ENCODE measurements around the gene RPTOR.
A peak's percentile ranks its signal among the peaks of the same experiment; 100 is the strongest.

RPTOR gene

GRCh38 chr17:80789356-80789902 is 244.8 kb downstream of the RPTOR start:
- peak overlapping the region; percentile 61 for H3K4me3 ChIP-seq (ENCODE audit: low read length)
- H3K27me3 ChIP-seq (replicated peaks; ENCODE audit: control insufficient read depth, insufficient read depth, low read length): no peaks in the 10 kb centered on the region
- H3K9ac ChIP-seq (ENCODE audit: low read length): peak overlapping the region; percentile 82
- peak; percentile 92 for DNase-seq (ENCODE audit: low read depth)
- peaks cover 55% of the 10 kb centered on the region for H3K4me1 ChIP-seq (ENCODE audit: control insufficient read depth, insufficient read depth, low read length)
- no peaks in the 10 kb centered on the region for H3K36me3 ChIP-seq (ENCODE audit: control insufficient read depth, insufficient read depth, low read length, severe bottlenecking)
- no peaks in the 10 kb centered on the region for H3K9me3 ChIP-seq (ENCODE audit: control insufficient read depth, low read length)

- no peak for DNase-seq (ENCODE audit: low read depth)
- Histone ChIP-seq H3K36me3 (ENCODE audit: control insufficient read depth, insufficient read depth, low read length, severe bottlenecking) (no peaks in the 10 kb centered on the region), H3K27me3 (replicated peaks; ENCODE audit: control insufficient read depth, insufficient read depth, low read length) (no peaks in the 10 kb centered on the region), H3K4me1 (ENCODE audit: control insufficient read depth, insufficient read depth, low read length) (peaks cover 51% of the 10 kb centered on the region), H3K4me3 (ENCODE audit: low read length) (peak overlapping the region; percentile 49), H3K9me3 (ENCODE audit: control insufficient read depth, low read length) (no peaks in the 10 kb centered on the region), H3K9ac (ENCODE audit: low read length) (peak overlapping the region; percentile 82)
Measured at GRCh38 chr17:80790021-80790765, 245.6 kb downstream of the RPTOR start.

- peaks cover under 1% of the 10 kb centered on the region for H3K36me3 ChIP-seq (ENCODE audit: control insufficient read depth, insufficient read depth, low read length, severe bottlenecking)
- peak overlapping the region; percentile 63 for H3K9ac ChIP-seq (ENCODE audit: low read length)
- no peaks in the 10 kb centered on the region for H3K9me3 ChIP-seq (ENCODE audit: control insufficient read depth, low read length)
- peak; percentile 20 for DNase-seq (ENCODE audit: low read depth)
- no peak overlapping the region for H3K4me3 ChIP-seq (ENCODE audit: low read length)
- H3K4me1 ChIP-seq (ENCODE audit: control insufficient read depth, insufficient read depth, low read length): peaks cover 51% of the 10 kb centered on the region
- no peaks in the 10 kb centered on the region for H3K27me3 ChIP-seq (replicated peaks; ENCODE audit: control insufficient read depth, insufficient read depth, low read length)
Measured at GRCh38 chr17:80790981-80791742, 246.5 kb downstream of the RPTOR start.

- peaks cover 51% of the 10 kb centered on the region for H3K4me1 ChIP-seq (ENCODE audit: control insufficient read depth, insufficient read depth, low read length)
- H3K9me3 ChIP-seq (ENCODE audit: control insufficient read depth, low read length): no peaks in the 10 kb centered on the region
- H3K4me3 ChIP-seq (ENCODE audit: low read length): peak overlapping the region; percentile 16
- no peaks in the 10 kb centered on the region for H3K27me3 ChIP-seq (replicated peaks; ENCODE audit: control insufficient read depth, insufficient read depth, low read length)
- peak; percentile 96 for DNase-seq (ENCODE audit: low read depth)
- peak overlapping the region; percentile 76 for H3K9ac ChIP-seq (ENCODE audit: low read length)
- H3K36me3 ChIP-seq (ENCODE audit: control insufficient read depth, insufficient read depth, low read length, severe bottlenecking): peaks cover 3% of the 10 kb centered on the region
Measured at GRCh38 chr17:80791758-80792284, 247.2 kb downstream of the RPTOR start.

- Histone ChIP-seq H3K4me1 (ENCODE audit: control insufficient read depth, insufficient read depth, low read length) (peaks cover 51% of the 10 kb centered on the region), H3K4me3 (ENCODE audit: low read length) (peak overlapping the region; percentile 16), H3K9me3 (ENCODE audit: control insufficient read depth, low read length) (no peaks in the 10 kb centered on the region), H3K9ac (ENCODE audit: low read length) (peak overlapping the region; percentile 76), H3K36me3 (ENCODE audit: control insufficient read depth, insufficient read depth, low read length, severe bottlenecking) (peaks cover 3% of the 10 kb centered on the region), H3K27me3 (replicated peaks; ENCODE audit: control insufficient read depth, insufficient read depth, low read length) (no peaks in the 10 kb centered on the region)
- peak; percentile 28 for DNase-seq (ENCODE audit: low read depth)
Measured at GRCh38 chr17:80792373-80792781, 247.7 kb downstream of the RPTOR start.

GRCh38 chr17:80793421-80793820 is 248.8 kb downstream of the RPTOR start:
- peaks cover 3% of the 10 kb centered on the region for H3K36me3 ChIP-seq (ENCODE audit: control insufficient read depth, insufficient read depth, low read length, severe bottlenecking)
- peaks cover 51% of the 10 kb centered on the region for H3K4me1 ChIP-seq (ENCODE audit: control insufficient read depth, insufficient read depth, low read length)
- H3K9ac ChIP-seq (ENCODE audit: low read length): peak overlapping the region; percentile 33
- DNase-seq (ENCODE audit: low read depth): no peak
- H3K9me3 ChIP-seq (ENCODE audit: control insufficient read depth, low read length): no peaks in the 10 kb centered on the region
- H3K27me3 ChIP-seq (replicated peaks; ENCODE audit: control insufficient read depth, insufficient read depth, low read length): no peaks in the 10 kb centered on the region
- H3K4me3 ChIP-seq (ENCODE audit: low read length): no peak overlapping the region

- peak; percentile 77 for DNase-seq (ENCODE audit: low read depth)
- no peaks in the 10 kb centered on the region for H3K9me3 ChIP-seq (ENCODE audit: control insufficient read depth, low read length)
- H3K36me3 ChIP-seq (ENCODE audit: control insufficient read depth, insufficient read depth, low read length, severe bottlenecking): peaks cover 3% of the 10 kb centered on the region
- peak overlapping the region; percentile 33 for H3K9ac ChIP-seq (ENCODE audit: low read length)
- H3K27me3 ChIP-seq (replicated peaks; ENCODE audit: control insufficient read depth, insufficient read depth, low read length): no peaks in the 10 kb centered on the region
- H3K4me3 ChIP-seq (ENCODE audit: low read length): no peak overlapping the region
- peaks cover 46% of the 10 kb centered on the region for H3K4me1 ChIP-seq (ENCODE audit: control insufficient read depth, insufficient read depth, low read length)
Measured at GRCh38 chr17:80793851-80794267, 249.2 kb downstream of the RPTOR start.

DNA sequence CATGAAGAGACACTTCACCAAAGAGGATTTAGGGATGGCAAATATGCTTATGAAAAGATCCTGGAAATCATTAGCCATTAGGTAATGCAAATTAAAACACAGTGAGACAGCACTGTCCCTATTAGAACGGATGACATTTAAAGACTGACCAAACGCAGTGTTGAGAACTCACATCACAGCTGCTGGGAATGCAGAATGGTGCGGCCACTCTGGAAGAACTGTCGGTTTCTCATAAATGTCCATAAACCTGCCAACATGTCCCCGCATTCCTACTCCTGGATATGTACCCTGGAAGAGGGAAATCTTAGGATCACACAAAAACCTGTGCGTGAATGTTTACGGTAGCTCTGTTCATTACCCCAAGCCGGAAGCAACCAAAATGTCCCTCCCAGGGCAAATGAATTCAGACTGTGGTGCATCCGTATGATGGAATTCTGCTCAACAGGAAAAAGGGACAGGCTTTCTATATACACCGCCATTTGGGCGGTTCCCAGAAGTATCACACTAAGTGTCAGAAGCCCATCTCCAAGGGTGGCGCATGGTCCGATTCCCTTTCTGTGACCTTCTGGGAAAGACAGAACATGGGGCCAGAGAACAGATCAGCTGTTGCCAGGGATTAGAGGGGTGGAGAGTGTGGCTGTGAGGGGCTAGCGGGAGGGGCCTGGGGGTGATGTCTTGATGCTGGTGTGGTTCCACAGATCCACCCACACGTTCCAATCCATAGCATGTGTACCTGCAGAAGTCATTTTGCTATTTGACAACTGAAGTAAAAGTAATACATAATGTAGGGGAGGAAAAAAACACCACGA is 249.8 kb downstream of the RPTOR start:
- no peaks in the 10 kb centered on the region for H3K9me3 ChIP-seq (ENCODE audit: control insufficient read depth, low read length)
- H3K36me3 ChIP-seq (ENCODE audit: control insufficient read depth, insufficient read depth, low read length, severe bottlenecking): peaks cover 3% of the 10 kb centered on the region
- no peak overlapping the region for H3K9ac ChIP-seq (ENCODE audit: low read length)
- DNase-seq (ENCODE audit: low read depth): no peak
- no peak overlapping the region for H3K4me3 ChIP-seq (ENCODE audit: low read length)
- H3K4me1 ChIP-seq (ENCODE audit: control insufficient read depth, insufficient read depth, low read length): peaks cover 40% of the 10 kb centered on the region
- H3K27me3 ChIP-seq (replicated peaks; ENCODE audit: control insufficient read depth, insufficient read depth, low read length): no peaks in the 10 kb centered on the region

- no peak for DNase-seq (ENCODE audit: low read depth)
- H3K9me3 ChIP-seq (ENCODE audit: control insufficient read depth, low read length): no peaks in the 10 kb centered on the region
- peaks cover 34% of the 10 kb centered on the region for H3K4me1 ChIP-seq (ENCODE audit: control insufficient read depth, insufficient read depth, low read length)
- H3K4me3 ChIP-seq (ENCODE audit: low read length): no peak overlapping the region
- H3K9ac ChIP-seq (ENCODE audit: low read length): no peak overlapping the region
- H3K27me3 ChIP-seq (replicated peaks; ENCODE audit: control insufficient read depth, insufficient read depth, low read length): no peaks in the 10 kb centered on the region
- peaks cover 3% of the 10 kb centered on the region for H3K36me3 ChIP-seq (ENCODE audit: control insufficient read depth, insufficient read depth, low read length, severe bottlenecking)
Measured at GRCh38 chr17:80795090-80795580, 250.5 kb downstream of the RPTOR start.

- DNase-seq (ENCODE audit: low read depth): no peak
- no peaks in the 10 kb centered on the region for H3K9me3 ChIP-seq (ENCODE audit: control insufficient read depth, low read length)
- H3K27me3 ChIP-seq (replicated peaks; ENCODE audit: control insufficient read depth, insufficient read depth, low read length): no peaks in the 10 kb centered on the region
- H3K4me1 ChIP-seq (ENCODE audit: control insufficient read depth, insufficient read depth, low read length): peaks cover 27% of the 10 kb centered on the region
- H3K36me3 ChIP-seq (ENCODE audit: control insufficient read depth, insufficient read depth, low read length, severe bottlenecking): peaks cover 3% of the 10 kb centered on the region
- no peak overlapping the region for H3K9ac ChIP-seq (ENCODE audit: low read length)
- H3K4me3 ChIP-seq (ENCODE audit: low read length): no peak overlapping the region
Measured at GRCh38 chr17:80795754-80796153, 251.1 kb downstream of the RPTOR start.

Data from adipocyte (in vitro differentiated cells).